Stimulated activated CD8-positive, alpha-beta memory T cell treated with anti-CD3 and anti-CD28 coated beads, Interleukin-7, amount 100 ng/mL, for 24 hours (primary cell): Measurements from ENCODE around the gene PRKG2.
"Not testable (repeated sequence)": the region's sequence is repeated elsewhere in the genome, so short reads cannot be mapped to it uniquely, and the experiment has no call there.

Source experiments
- DNase-seq: peaks from one replicate; pipeline ENCODE4 v3.0.0-alpha.2; 2020; ENCODE audit warnings: low read depth

Gene PRKG2

DNA sequence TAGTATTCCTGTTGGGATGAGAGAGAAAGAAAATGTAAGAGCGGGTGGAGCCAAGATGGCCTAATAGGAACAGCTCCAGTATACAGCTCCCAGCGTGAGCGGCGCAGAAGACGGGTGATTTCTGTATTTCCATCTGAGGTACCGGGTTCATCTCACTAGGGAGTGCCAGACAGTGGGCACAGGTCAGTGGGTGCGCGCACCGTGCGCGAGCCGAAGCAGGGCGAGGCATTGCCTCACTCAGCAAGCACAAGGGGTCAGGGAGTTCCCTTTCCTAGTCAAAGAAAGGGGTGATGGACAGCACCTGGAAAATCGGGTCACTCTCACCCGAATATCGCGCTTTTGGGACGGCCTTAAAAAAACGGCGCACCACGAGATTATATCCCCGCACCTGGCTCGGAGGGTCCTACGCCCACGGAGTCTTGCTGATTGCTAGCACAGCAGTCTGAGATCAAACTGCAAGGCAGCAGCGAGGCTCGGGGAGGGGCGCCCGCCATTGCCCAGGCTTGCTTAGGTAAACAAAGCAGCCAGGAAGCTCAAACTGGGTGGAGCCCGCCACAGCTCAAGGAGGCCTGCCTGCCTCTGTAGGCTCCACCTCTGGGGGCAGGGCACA is 61.2 kb downstream of the PRKG2 start:
- DNase-seq: not testable (repeated sequence)

DNA sequence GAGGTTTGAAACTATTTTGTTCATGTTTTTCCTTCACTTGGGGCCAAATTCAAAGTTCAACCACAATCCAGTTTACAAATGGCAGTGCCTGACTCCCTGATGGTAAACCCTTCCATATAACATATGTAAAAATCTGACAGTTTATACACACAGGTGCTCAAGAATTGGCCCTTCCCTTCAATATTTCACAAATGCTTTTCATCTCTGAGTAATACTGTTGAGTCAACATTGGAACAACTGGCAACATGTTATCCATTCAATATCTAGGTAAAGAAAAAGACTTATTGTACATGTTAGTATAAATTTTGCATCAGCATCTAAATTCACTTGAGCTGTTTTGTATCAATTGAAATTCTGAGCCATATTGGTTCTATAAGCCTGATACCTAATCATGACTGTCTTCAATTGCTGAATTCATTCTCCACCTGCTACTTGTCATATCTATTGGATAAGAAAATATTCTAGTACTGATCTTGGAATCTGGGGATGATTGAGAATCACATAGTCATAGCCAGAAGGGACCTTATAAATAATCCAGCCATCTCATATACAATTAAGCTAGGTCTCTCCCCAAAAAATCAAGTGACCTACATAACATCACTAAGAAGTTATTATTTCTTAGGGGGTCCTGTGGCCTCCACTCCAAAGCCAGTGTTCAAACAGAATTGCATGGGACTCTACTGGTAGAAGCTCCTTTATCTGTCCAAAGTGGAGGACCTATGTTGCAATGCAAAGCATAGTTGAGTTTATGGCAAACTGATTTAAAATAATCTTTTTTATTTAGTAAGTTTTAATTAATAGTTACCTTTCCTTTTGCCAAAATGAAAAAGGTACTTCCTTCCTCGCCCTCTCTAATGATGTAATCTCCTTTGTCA is 61.9 kb downstream of the PRKG2 start:
- no peak for DNase-seq

DNA sequence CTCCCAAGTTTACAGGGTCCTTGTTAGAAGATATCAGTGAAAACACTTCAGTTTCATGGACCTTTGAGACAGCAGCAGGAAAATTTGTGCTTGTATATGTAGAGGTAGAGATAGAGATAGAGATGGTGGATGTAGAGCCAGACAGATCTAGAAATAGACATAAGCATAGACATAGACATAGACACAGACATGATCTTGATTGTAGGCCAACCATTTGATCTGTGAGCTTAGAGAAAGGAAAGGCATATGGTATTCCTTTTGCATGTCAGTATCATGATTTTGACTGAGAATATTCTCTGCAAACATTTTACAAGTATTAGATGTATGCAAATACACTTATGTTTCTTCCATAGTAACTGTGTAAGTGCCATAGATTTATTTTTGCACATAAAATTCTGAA is 65.0 kb downstream of the PRKG2 start:
- DNase-seq: no peak

DNA sequence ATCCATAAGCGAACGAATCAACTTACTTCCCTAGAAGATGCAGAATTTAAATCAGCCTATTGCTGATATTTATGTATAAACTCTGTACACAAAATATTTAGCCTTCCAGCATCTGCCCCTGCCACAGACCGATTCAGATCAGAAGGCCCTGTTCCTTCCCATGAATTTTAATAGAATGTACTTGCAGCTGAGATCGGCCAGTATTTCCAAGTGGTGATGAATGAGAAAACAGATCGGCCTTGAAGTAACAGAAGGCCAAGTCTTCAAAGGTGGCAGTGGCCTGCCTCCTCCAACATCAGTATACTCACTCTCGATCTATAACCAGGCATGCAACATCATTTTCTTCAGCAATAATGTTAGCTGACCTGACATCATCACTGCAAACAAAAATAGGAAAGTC is 66.4 kb downstream of the PRKG2 start:
- DNase-seq: no peak

DNA sequence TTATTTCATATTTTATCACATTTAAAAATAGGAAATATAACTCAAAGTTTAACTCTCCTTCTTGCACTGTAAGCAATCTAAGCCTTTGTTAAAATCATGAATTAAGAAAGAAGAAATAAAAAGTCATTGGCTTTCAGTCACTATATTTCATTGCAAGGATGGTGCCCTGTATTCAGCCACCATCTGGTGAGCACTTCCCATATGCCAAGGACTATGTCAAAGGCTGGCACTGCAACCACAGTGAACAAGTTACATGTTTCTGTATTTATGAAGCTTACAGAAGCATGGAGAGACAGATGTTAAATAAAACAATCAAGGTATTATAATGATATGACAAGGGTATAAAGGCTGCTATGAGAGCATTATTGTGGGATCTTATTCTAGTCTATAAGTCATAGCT is 68.6 kb downstream of the PRKG2 start:
- DNase-seq: no peak

DNA sequence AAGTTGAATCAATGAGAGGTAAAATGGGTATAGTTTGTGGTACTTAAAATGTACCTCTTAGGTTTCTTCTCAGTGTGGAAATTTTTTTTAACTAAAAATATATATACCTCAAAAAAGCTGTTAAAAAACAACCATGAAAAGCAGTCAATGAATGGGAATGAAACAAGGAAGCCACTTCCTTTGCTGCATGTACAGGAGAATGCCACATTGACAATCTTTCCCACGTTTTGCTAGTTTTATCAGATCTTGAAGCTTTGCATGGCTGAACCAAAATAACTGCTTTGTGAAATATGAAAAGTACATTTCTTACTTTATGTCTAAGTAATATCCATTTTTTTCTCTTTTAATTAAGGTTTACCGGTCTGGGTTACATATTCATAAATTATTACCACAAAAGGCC is 71.8 kb downstream of the PRKG2 start:
- no peak for DNase-seq

DNA sequence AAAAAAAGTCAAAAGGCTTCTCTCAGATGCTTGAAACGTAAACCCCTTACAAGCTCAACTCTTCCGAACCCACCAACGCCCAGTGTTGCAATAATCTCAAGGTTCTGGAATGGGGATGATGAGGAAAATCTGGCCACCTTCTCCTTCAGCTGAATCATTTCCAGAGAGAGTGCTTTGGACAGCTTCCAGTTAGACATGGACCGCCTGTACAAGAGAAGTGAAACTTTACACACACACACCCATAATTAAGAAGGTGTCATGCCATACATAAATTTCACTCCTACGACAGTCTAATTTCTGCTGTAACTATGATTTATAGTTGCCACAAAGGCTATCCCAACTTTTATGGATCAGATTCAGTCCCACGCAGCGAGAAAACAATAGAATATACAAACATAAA is 72.3 kb downstream of the PRKG2 start:
- DNase-seq: no peak

DNA sequence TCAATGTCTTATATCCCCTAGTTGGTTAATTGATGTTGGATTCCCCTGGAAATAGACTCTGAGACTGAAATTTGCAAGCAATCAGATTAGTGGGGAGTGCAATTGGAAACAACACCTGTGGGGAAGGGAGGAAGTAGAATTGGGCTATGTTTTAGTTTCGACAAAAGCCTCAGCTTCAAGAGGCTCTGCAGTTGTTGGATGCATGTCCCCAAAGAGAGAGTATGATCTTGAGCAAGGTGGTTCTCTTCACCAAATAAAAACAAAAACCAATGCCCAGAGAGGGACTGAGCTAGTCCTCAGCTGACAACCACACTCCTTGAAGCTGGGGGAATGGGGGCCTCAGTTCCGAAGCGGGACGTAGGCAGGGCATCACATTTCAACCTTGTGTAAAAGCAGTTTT is 77.1 kb downstream of the PRKG2 start:
- no peak for DNase-seq

DNA sequence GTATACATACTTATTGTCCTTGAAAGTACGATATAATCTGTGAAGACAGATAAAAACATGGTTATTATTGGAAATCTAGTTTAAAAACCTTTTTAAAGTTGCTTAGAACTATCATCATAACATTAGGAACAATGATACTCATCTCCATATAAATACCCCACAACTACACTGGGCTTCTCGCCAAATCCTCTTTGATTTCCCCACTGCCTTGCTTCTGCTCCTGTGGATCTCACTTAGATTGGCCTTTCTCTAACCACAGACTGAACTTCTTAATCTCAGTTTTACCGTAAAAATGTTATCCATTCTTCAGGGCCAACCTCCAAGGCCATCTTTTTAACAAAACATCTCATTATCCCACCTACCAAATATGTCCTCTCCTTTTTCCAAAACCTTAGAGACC is 77.6 kb downstream of the PRKG2 start:
- DNase-seq: no peak

DNA sequence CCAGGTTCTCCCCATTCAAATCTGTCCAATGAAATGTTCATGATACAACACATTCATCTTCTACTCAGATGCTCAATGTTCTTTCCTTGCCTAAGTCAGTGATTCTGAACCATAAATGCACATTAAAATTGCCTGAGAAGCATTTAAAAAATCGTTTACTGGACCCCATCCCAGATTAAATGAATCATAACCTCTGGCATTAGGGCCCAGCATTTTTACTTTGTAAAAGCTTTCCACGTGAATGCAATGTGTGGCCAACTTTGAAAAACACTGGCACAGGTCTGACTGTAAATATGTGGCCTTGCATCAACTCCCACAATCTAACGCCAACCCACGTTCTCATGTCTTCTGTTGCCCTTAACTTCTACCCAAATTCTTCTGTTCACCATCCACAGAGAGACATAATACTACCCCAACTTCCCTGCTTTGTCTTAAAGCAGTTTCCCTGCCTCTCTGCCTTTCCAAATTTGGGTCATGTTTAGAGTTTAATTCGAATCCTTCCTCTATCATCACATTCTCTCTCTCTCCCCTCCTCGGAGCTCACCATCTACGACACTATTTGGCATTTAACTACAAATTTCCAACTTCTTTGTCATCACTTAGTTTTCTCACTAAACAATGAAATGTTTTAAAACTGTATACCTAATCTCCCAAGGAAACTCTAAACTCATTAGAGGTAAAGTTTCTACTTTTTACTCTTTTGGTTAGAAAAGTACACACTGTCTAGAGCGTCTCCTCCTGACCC is 78.7 kb downstream of the PRKG2 start:
- no peak for DNase-seq

DNA sequence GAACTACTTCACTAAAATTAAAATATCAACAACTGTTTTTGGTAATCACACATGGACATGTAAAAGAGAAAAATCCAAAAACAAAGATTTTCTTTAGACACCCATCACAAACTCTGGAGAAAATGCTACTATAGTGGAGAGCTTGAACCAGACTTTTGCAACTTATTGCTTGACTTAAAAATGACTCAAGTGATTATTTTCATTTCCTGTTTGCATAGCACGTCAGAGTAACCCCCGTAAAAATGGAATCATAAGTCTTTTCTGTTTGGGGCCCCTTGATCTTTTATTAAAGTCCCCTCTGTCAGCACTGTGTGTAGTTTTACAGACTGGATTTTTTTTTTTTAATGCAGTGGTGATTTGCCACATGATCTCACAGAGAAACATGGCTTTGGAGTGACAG is 79.5 kb downstream of the PRKG2 start:
- DNase-seq: no peak

DNA sequence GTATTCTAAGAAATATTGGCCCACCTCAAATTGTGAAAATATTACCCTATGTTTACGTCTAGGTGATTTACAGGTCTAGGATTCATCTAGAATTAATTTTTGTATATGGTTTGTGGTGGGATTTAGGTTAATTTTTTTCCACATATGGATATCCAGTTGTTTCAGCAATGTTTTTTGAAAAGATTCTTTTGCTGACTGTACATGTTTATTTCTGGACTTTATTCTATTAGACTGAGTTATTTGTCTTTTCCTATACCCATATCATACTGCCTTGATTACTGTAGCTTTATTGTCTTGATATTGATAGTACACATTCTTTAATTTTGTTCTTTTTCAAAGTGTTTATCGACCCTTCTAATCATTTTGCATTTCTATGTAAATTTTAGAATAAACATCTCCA is 83.5 kb downstream of the PRKG2 start:
- no peak for DNase-seq

DNA sequence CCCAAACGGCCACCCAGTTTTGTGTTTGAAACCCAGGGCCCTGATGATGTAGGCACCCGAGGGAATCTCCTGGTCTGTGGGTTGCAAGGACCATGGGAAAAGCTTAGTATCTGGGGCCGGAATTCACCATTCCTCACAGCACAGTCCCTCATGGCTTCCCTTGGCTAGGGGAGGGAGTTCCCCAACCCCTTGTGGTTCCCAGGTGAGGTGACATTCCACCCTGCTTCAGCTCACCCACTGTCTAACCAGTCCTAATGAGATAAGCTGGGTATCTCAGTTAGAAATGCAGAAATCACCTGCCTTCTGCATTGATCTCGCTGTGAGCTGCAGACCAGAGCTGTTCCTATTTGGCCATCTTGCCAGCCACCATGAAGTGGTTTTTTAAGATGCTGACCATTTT is 84.0 kb downstream of the PRKG2 start:
- no peak for DNase-seq

DNA sequence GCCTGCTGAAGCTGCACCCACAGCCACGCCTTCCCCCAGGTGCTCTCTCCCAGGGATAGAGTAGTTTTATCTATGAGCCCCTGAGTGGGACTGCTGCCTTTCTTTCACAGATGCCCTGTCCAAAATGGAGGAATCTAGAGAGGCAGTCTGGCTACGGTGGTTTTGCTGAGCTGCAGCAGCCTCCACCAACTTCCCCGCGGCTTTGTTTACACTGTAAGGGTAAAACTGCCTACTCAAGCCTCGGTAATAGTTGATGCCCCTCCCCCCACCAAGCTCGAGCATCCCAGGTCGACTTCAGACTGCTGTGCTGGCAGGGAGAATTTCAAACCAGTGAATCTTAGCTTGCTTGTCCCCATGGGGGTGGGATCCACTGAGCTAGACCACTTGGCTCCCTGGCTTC is 84.5 kb downstream of the PRKG2 start:
- no peak for DNase-seq

DNA sequence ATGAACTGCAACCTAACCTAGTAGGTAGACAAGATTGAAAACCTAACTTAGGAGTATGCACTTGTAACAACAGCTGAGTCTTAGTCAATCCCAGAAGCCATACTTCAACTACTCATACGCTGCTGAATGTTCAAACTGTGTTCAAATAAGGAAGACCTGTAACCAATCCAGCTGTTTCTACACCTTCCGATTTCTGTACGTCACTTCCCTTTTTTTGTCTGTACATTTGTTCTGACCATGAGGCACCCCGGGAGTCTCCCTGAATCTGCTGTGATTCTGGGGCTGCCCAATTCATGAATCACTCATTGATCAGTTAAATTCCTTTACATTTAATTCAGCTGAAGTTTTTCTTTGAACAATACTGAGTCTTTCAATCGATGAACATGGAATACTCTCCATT is 95.0 kb downstream of the PRKG2 start:
- DNase-seq: no peak

DNA sequence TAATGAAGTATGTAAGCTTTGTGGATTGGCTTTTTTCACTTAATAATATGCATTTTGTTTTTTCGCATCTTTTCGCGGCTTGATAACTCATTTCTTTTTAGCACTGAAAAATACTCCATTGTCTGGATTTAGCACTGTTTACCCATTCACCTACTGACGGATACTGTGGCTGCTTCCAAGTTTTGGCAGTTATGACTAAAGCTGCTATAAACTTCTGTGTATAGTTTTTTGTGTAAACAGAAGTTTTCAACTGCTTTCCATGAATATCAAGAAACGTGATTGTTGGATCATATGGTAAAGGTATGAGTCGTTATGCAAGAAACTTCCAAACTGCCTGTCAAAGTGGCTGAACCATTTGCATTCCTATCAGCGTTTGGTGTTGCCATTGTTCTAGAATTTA is 96.9 kb downstream of the PRKG2 start:
- no peak for DNase-seq

DNA sequence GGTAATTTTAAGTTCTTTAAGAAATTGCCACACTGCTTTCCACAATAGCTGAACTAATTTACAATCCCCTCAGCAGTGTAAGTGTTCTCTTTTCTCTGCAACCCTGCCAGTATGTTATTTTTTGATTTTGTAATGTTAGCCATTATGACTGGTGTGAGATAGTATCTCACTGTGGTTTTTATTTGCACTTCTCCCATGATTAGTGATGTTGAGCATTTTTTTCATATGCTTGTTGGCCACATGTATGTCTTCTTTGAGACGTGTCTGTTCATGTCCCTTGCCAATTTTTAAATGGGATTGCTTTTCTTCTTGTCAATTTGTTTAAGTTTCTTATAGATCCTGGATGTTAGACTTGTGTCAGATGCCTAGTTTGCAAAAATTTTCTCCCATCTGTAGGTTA is 98.5 kb downstream of the PRKG2 start:
- DNase-seq: no peak

DNA sequence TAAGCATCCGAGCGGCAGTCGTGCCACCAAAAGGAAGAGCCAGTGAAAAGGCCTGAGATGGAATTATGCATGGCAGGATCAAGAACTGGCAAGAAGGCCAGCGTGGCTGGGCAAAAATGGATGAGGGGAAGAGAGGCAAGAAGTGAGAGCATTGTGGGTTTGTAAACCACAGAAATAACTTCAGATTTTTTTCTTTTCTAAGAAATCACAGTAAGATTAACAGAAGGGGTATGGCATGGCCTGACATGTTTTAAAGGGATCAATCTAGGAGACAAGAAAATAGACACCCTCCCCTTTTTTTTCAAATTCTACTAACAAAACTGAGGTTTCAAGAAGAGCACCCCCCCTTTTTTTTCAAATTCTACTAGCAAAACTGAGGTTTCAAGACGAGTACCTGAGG is 102.0 kb downstream of the PRKG2 start:
- DNase-seq: no peak

DNA sequence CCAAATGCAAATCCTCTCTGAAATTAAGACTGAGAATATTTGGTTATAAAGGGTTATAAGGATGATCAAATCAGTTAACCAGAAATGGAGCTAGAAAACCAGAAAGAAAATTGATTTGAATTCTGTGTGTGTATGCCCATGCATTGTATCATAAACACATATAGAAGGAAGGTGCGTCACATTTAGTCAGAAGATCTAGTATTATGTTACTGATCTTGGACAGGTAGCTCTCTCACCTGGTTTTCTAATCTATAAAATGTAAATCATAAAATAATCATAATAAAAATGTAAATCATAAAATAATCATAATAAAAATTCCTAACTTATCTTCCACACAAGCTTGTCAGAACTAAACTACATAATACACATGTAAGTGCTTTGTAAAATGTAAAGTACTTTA is 105.7 kb downstream of the PRKG2 start:
- no peak for DNase-seq

DNA sequence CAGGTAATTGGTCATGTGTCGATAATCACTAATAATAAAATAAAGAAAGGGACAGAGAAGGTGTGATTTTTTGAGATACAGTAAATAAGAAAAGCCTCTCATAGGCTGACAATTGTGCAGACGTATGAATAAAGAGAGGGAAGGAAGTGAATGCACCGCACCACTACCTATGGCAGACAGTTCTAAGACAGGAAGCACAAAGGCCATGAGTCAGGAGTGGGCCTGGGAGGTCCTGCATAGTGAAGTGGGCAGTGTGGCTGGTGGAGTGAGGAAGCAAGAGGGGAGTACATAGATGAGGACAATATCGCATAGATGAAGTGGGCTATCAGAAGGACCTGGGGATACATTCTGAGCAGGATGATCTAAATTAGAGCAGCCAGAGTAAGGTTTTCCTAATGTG is 108.9 kb downstream of the PRKG2 start:
- DNase-seq: no peak

DNA sequence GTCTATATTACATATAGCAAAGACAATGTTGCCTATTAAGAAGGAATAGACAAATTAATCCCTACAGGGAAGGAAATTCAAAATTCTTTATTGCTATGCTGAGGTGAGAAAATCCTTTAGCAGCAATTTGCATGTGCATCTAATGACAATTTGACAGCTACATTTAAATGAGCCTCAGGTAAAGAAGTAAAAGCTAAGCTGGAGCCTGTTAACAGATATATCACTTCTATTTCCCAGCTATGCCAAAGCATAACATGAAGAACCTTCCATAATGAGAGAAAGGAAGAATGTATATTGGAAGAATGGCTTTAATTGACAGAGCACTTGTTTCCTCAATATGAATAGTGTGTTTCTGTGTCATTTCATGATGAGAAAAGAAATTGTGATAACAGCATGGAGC is 112.9 kb downstream of the PRKG2 start:
- DNase-seq: no peak

DNA sequence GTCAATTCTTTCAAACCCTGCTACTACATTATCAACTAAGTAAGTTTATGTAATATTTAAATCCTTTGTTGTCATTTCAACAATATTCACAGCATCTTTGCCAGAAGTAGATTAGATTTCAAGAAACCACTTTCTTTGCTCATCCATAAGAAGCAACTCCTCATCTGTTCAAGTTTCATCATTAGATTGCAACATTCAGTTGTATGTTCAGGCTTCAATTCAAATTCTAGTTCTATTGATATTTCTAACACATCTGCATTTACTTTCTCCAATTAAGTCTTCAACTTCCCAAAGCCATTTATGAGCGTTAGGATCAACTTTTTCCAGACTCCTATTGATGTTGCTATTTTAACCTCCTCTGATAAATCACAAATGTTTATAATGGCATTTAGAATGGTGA is 118.5 kb downstream of the PRKG2 start:
- DNase-seq: no peak

DNA sequence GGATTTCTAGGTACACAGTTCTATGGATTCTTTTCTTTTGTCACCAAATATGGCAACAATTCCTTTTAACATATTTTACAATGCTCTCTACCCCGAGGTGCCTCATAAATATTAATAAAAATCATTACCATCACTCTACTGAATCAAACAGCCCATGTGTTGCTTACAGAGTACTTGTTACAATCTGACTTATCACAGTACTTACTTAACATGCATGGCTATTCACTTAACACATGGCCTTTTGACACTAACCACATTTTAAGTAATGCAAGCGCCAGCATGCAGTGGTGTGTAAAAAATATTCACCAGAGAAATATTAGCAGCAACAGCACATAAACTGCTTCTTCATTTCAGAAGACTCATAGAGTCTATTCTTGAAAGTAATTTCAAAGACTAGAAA is 119.6 kb downstream of the PRKG2 start:
- DNase-seq: no peak
